HEK293 (cell line): Measurements from ENCODE around the gene RBCK1.

Experiments used
- CTCF ChIA-PET: fragments of 350-600 bp; formaldehyde crosslinking; extraction: SDS; loops from one replicate; lab custom pipeline; 2021; ENCODE audit warnings: antibody characterized with exemption; lab: Yijun Ruan, JAX
- POLR2A ChIA-PET: fragments of 300-600 bp; formaldehyde crosslinking; extraction: SDS; loops from one replicate; lab custom pipeline; 2020; ENCODE audit warnings: antibody characterized with exemption, inconsistent platforms; lab: Yijun Ruan, JAX
- H3K27ac ChIP-seq: fragments of 200-500 bp; sonication (Bioruptor generic); 2 replicates; pipeline ENCODE4 v1.5.1; 2014; ENCODE audit warnings: low read depth, low read length, control low read depth, inconsistent platforms; ENCODE audit errors: extremely low read depth
- H3K36me3 ChIP-seq, 2 experiments: fragments of 200-500 bp in 1 of 2; sonication (Bioruptor generic) in 1 of 2; 1 replicate in 1 of 2; 2 replicates in 1 of 2; pipeline ENCODE4 v1.5.1; 2014 to 2017; ENCODE audit warnings: inconsistent platforms in 2 of 2, low read length in 2 of 2; ENCODE audit not compliant: control insufficient read depth in 2 of 2, insufficient read depth in 1 of 2
- H3K4me1 ChIP-seq: fragments of 200-500 bp; sonication (Bioruptor generic); 2 replicates; pipeline ENCODE4 v1.5.1; 2014; ENCODE audit warnings: mild to moderate bottlenecking, low read length, inconsistent platforms; ENCODE audit not compliant: control insufficient read depth, insufficient read depth
- H3K4me3 ChIP-seq: 2 replicates; pipeline ENCODE4 v1.5.1; 2011; ENCODE audit warnings: low read depth, mild to moderate bottlenecking, control low read depth, low read length, moderate library complexity
- H3K9me3 ChIP-seq: fragments of 200-500 bp; sonication (Bioruptor generic); 2 replicates; pipeline ENCODE4 v1.5.1; 2014; ENCODE audit warnings: low read depth, low read length, inconsistent platforms; ENCODE audit not compliant: control insufficient read depth, insufficient read depth
- BCL11B ChIP-seq: fragments of 450-650 bp; formaldehyde crosslinking; IDR thresholded peaks from 2 replicates; pipeline ENCODE4 v1.5.1; 2016; ENCODE audit warnings: low read depth, missing biosample characterization, missing genetic modification characterization
- MYNN ChIP-seq: fragments of 450-650 bp; formaldehyde crosslinking; IDR thresholded peaks from 2 replicates; pipeline ENCODE4 v1.5.1; 2016; ENCODE audit warnings: missing biosample characterization, missing genetic modification characterization, borderline replicate concordance
- REPIN1 ChIP-seq: fragments of 450-650 bp; formaldehyde crosslinking; IDR thresholded peaks from 2 replicates; pipeline ENCODE4 v1.5.1; 2017; ENCODE audit warnings: missing biosample characterization, missing genetic modification characterization, low read depth
- SCRT1 ChIP-seq: fragments of 450-650 bp; formaldehyde crosslinking; IDR thresholded peaks from 2 replicates; pipeline ENCODE4 v1.5.1; 2016; ENCODE audit warnings: missing biosample characterization, missing genetic modification characterization, borderline replicate concordance
- ZBTB1 ChIP-seq: fragments of 450-650 bp; formaldehyde crosslinking; IDR thresholded peaks from 2 replicates; pipeline ENCODE4 v1.5.1; 2016; ENCODE audit warnings: missing biosample characterization, missing genetic modification characterization
- ZBTB8A ChIP-seq: fragments of 450-650 bp; formaldehyde crosslinking; IDR thresholded peaks from 2 replicates; pipeline ENCODE4 v1.5.1; 2016; ENCODE audit warnings: missing biosample characterization, missing genetic modification characterization
- ZNF140 ChIP-seq: fragments of 450-650 bp; formaldehyde crosslinking; IDR thresholded peaks from 2 replicates; pipeline ENCODE4 v1.5.1; 2016; ENCODE audit warnings: missing biosample characterization, missing genetic modification characterization
- ZNF266 ChIP-seq: fragments of 450-650 bp; formaldehyde crosslinking; IDR thresholded peaks from 2 replicates; pipeline ENCODE4 v1.5.1; 2016; ENCODE audit warnings: missing biosample characterization, missing genetic modification characterization, low read depth
- ZNF274 ChIP-seq, 2 experiments: fragments of 200-500 bp in 1 of 2; fragments of 450-650 bp in 1 of 2; sonication (Bioruptor generic) in 1 of 2; formaldehyde crosslinking in 1 of 2; IDR thresholded peaks; 2 replicates each; pipeline versions ENCODE4 v1.5.1 to v1.6.1; 2014 to 2016; ENCODE audit warnings: borderline replicate concordance in 1 of 2, inconsistent platforms in 1 of 2, low read length in 1 of 2, missing biosample characterization in 1 of 2, missing genetic modification characterization in 1 of 2
- ZNF335 ChIP-seq: fragments of 450-650 bp; formaldehyde crosslinking; conservative IDR thresholded peaks from 2 replicates; pipeline ENCODE4 v1.5.1; 2016; ENCODE audit warnings: missing biosample characterization, missing genetic modification characterization
- ZNF354C ChIP-seq: fragments of 450-650 bp; formaldehyde crosslinking; IDR thresholded peaks from 2 replicates; pipeline ENCODE4 v1.5.1; 2016; ENCODE audit warnings: missing biosample characterization, missing genetic modification characterization, low read depth, borderline replicate concordance
- ZNF571 ChIP-seq: fragments of 450-650 bp; formaldehyde crosslinking; IDR thresholded peaks from 2 replicates; pipeline ENCODE4 v1.5.0; 2017; ENCODE audit warnings: missing biosample characterization, missing genetic modification characterization
- TF ChIP-seq, protein P1 (sequence below): fragments of 450-650 bp; formaldehyde crosslinking; IDR thresholded peaks from 2 replicates; pipeline ENCODE4 v1.5.1; 2017; ENCODE audit warnings: missing biosample characterization, missing genetic modification characterization
- TF ChIP-seq, protein P2 (sequence below): fragments of 450-650 bp; formaldehyde crosslinking; IDR thresholded peaks from 2 replicates; pipeline ENCODE4 v1.5.1; 2016; ENCODE audit warnings: missing biosample characterization, missing genetic modification characterization
- TF ChIP-seq, protein P3 (sequence below): fragments of 450-650 bp; formaldehyde crosslinking; IDR thresholded peaks from 2 replicates; pipeline ENCODE4 v1.5.1; 2017; ENCODE audit warnings: missing biosample characterization, missing genetic modification characterization
- TF ChIP-seq, protein P4 (sequence below): fragments of 450-650 bp; IDR thresholded peaks from 2 replicates; pipeline ENCODE4 v1.5.1; 2018; ENCODE audit warnings: missing biosample characterization, missing genetic modification characterization
- TF ChIP-seq, protein P5 (sequence below): IDR thresholded peaks from 2 replicates; pipeline ENCODE4 v1.6.1; 2011; ENCODE audit warnings: mild to moderate bottlenecking, low read depth, low read length, borderline replicate concordance
- TF ChIP-seq, protein P6 (sequence below): fragments of 450-650 bp; formaldehyde crosslinking; IDR thresholded peaks from 2 replicates; pipeline ENCODE4 v1.5.1; 2016; ENCODE audit warnings: missing biosample characterization, missing genetic modification characterization
- TF ChIP-seq, protein P7 (sequence below): fragments of 450-650 bp; formaldehyde crosslinking; IDR thresholded peaks from 2 replicates; pipeline ENCODE4 v1.5.1; 2016; ENCODE audit warnings: missing biosample characterization, missing genetic modification characterization

Gene RBCK1

DNA sequence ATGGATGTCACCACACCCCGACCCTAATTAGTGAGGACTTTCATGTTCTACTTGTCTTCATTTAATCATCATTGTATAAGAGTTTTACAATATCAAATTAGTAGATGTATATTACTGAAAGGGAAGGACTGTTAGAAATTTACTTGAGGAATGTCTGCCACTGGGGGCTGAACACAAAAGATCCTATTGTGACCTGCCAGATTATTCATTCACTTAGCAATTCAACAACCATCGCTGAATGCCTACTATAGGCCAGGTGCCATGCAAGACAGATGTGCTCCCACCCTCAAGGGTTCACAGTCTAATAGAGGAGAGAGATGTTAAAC, 8.0 kb upstream of the RBCK1 start:
- H3K4me3 ChIP-seq = no peak overlapping the region
- no peaks in the 10 kb centered on the region for H3K9me3 ChIP-seq
- H3K27ac ChIP-seq = no peak overlapping the region
- no peaks in the 10 kb centered on the region for H3K4me1 ChIP-seq
- H3K36me3 ChIP-seq = peaks cover 6 to 26% of the 10 kb centered on the region in 2 experiments; a peak in 2 of 3 replicates
- CTCF ChIA-PET = interaction anchor here (0.5 to 0.6 kb wide), 3 partner anchors 38 to 304 kb away, joined by 3 read pairs; no protein-coding TSS in a partner anchor
- TF ChIP-seq ZNF354C (tag by site-specific recombination) (no peak), ZNF274 (IDR thresholded peaks at IDR 0.05; ENCODE audit: low read length) (no peak), ZNF274 (tag by site-specific recombination; IDR thresholded peaks at IDR 0.05; ENCODE audit: borderline replicate concordance) (no peak), ZNF335 (tag by site-specific recombination) (no peak), MYNN (tag by site-specific recombination) (no peak), BCL11B (tag by site-specific recombination) (no peak), ZBTB1 (tag by site-specific recombination) (no peak), ZNF140 (tag by site-specific recombination) (no peak), SCRT1 (tag by site-specific recombination) (no peak), ZNF266 (tag by site-specific recombination) (no peak), ZNF571 (tag by site-specific recombination) (no peak), ZBTB8A (tag by site-specific recombination) (no peak), REPIN1 (tag by site-specific recombination) (no peak)
- TF ChIP-seq, protein P1, sequence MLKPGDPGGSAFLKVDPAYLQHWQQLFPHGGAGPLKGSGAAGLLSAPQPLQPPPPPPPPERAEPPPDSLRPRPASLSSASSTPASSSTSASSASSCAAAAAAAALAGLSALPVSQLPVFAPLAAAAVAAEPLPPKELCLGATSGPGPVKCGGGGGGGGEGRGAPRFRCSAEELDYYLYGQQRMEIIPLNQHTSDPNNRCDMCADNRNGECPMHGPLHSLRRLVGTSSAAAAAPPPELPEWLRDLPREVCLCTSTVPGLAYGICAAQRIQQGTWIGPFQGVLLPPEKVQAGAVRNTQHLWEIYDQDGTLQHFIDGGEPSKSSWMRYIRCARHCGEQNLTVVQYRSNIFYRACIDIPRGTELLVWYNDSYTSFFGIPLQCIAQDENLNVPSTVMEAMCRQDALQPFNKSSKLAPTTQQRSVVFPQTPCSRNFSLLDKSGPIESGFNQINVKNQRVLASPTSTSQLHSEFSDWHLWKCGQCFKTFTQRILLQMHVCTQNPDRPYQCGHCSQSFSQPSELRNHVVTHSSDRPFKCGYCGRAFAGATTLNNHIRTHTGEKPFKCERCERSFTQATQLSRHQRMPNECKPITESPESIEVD = no peak
- TF ChIP-seq, protein P2, sequence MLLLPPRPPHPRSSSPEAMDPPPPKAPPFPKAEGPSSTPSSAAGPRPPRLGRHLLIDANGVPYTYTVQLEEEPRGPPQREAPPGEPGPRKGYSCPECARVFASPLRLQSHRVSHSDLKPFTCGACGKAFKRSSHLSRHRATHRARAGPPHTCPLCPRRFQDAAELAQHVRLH (tag by site-specific recombination) = no peak
- TF ChIP-seq, protein P3, sequence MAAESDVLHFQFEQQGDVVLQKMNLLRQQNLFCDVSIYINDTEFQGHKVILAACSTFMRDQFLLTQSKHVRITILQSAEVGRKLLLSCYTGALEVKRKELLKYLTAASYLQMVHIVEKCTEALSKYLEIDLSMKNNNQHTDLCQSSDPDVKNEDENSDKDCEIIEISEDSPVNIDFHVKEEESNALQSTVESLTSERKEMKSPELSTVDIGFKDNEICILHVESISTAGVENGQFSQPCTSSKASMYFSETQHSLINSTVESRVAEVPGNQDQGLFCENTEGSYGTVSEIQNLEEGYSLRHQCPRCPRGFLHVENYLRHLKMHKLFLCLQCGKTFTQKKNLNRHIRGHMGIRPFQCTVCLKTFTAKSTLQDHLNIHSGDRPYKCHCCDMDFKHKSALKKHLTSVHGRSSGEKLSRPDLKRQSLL (tag by site-specific recombination) = no peak
- TF ChIP-seq, protein P4, sequence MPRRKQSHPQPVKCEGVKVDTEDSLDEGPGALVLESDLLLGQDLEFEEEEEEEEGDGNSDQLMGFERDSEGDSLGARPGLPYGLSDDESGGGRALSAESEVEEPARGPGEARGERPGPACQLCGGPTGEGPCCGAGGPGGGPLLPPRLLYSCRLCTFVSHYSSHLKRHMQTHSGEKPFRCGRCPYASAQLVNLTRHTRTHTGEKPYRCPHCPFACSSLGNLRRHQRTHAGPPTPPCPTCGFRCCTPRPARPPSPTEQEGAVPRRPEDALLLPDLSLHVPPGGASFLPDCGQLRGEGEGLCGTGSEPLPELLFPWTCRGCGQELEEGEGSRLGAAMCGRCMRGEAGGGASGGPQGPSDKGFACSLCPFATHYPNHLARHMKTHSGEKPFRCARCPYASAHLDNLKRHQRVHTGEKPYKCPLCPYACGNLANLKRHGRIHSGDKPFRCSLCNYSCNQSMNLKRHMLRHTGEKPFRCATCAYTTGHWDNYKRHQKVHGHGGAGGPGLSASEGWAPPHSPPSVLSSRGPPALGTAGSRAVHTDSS (tag by site-specific recombination) = no peak
- TF ChIP-seq, protein P5, sequence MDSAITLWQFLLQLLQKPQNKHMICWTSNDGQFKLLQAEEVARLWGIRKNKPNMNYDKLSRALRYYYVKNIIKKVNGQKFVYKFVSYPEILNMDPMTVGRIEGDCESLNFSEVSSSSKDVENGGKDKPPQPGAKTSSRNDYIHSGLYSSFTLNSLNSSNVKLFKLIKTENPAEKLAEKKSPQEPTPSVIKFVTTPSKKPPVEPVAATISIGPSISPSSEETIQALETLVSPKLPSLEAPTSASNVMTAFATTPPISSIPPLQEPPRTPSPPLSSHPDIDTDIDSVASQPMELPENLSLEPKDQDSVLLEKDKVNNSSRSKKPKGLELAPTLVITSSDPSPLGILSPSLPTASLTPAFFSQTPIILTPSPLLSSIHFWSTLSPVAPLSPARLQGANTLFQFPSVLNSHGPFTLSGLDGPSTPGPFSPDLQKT = no peak
- TF ChIP-seq, protein P6, sequence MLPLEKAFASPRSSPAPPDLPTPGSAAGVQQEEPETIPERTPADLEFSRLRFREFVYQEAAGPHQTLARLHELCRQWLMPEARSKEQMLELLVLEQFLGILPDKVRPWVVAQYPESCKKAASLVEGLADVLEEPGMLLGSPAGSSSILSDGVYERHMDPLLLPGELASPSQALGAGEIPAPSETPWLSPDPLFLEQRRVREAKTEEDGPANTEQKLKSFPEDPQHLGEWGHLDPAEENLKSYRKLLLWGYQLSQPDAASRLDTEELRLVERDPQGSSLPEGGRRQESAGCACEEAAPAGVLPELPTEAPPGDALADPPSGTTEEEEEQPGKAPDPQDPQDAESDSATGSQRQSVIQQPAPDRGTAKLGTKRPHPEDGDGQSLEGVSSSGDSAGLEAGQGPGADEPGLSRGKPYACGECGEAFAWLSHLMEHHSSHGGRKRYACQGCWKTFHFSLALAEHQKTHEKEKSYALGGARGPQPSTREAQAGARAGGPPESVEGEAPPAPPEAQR (tag by site-specific recombination) = no peak
- TF ChIP-seq, protein P7, sequence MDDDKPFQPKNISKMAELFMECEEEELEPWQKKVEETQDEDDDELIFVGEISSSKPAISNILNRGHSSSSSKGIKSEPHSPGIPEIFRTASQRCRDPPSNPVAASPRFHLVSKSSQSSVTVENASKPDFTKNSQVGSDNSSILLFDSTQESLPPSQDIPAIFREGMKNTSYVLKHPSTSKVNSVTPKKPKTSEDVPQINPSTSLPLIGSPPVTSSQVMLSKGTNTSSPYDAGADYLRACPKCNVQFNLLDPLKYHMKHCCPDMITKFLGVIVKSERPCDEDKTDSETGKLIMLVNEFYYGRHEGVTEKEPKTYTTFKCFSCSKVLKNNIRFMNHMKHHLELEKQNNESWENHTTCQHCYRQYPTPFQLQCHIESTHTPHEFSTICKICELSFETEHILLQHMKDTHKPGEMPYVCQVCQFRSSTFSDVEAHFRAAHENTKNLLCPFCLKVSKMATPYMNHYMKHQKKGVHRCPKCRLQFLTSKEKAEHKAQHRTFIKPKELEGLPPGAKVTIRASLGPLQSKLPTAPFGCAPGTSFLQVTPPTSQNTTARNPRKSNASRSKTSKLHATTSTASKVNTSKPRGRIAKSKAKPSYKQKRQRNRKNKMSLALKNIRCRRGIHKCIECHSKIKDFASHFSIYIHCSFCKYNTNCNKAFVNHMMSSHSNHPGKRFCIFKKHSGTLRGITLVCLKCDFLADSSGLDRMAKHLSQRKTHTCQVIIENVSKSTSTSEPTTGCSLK = no peak
- POLR2A ChIA-PET = interaction anchor here (0.6 to 1.6 kb wide), 5 partner anchors 9 to 60 kb away, joined by 3 to 12 read pairs (median 3); partner anchors contain the start of gene NRSN2
